ENCODE data around the gene SPATS2L.

- no peak for TF ChIP-seq CTCF (conservative IDR thresholded peaks at IDR 0.05; ENCODE audit: low read depth, low read length)
- no peak for TF ChIP-seq EZH2phosphoT487 (IDR thresholded peaks at IDR 0.05; ENCODE audit: borderline replicate concordance, low read length)
- TF ChIP-seq EZH2 (IDR thresholded peaks at IDR 0.05; ENCODE audit: low read length, unreplicated experiment) = no peak
Observed at GRCh38 chr2:200416878-200417277, 110.4 kb downstream of the SPATS2L start.
